ENCODE results near the gene TMEM178A.

The TMEM178A gene

GRCh38 chr2:39682066-39682692 lies 16.5 kb downstream of the TMEM178A start:
- DNase-seq: no peak

- DNase-seq: no peak
Measured at GRCh38 chr2:39683022-39683699, 17.4 kb downstream of the TMEM178A start.

- DNase-seq: no peak
Measured at GRCh38 chr2:39684464-39684863, 18.7 kb downstream of the TMEM178A start.

GRCh38 chr2:39685126-39685525 lies 19.4 kb downstream of the TMEM178A start:
- no peak for DNase-seq

GRCh38 chr2:39686456-39686855 lies 20.7 kb downstream of the TMEM178A start:
- no peak for DNase-seq

GRCh38 chr2:39688181-39688580 lies 22.5 kb downstream of the TMEM178A start:
- DNase-seq: no peak

- no peak for DNase-seq
Measured at GRCh38 chr2:39689272-39689841, 23.6 kb downstream of the TMEM178A start.

- no peak for DNase-seq
Measured at GRCh38 chr2:39689876-39690275, 24.2 kb downstream of the TMEM178A start.

GRCh38 chr2:39693245-39693644 lies 27.5 kb downstream of the TMEM178A start:
- DNase-seq: no peak

- no peak for DNase-seq
Measured at GRCh38 chr2:39696101-39696553, 30.4 kb downstream of the TMEM178A start.

GRCh38 chr2:39696838-39697237 lies 31.1 kb downstream of the TMEM178A start:
- no peak for DNase-seq

- no peak for DNase-seq
Measured at GRCh38 chr2:39697454-39697853, 31.7 kb downstream of the TMEM178A start.

- DNase-seq: no peak
Measured at GRCh38 chr2:39701137-39701536, 35.4 kb downstream of the TMEM178A start.

- no peak for DNase-seq
Measured at GRCh38 chr2:39703181-39703872, 37.6 kb downstream of the TMEM178A start.

GRCh38 chr2:39704540-39704939 lies 38.8 kb downstream of the TMEM178A start:
- no peak for DNase-seq

GRCh38 chr2:39705638-39706037 lies 39.9 kb downstream of the TMEM178A start:
- no peak for DNase-seq

- DNase-seq: no peak
Measured at GRCh38 chr2:39706312-39706711, 40.6 kb downstream of the TMEM178A start.

- no peak for DNase-seq
Measured at GRCh38 chr2:39706945-39707344, 41.2 kb downstream of the TMEM178A start.

GRCh38 chr2:39708003-39708402 lies 42.3 kb downstream of the TMEM178A start:
- DNase-seq: no peak

GRCh38 chr2:39710807-39711206 lies 45.1 kb downstream of the TMEM178A start:
- no peak for DNase-seq

- DNase-seq: no peak
Measured at GRCh38 chr2:39712953-39713352, 47.2 kb downstream of the TMEM178A start.

GRCh38 chr2:39715095-39715494 lies 49.4 kb downstream of the TMEM178A start:
- no peak for DNase-seq

- no peak for DNase-seq
Measured at GRCh38 chr2:39715822-39716221, 50.1 kb downstream of the TMEM178A start.

- no peak for DNase-seq
Measured at GRCh38 chr2:39717067-39717466, 51.4 kb downstream of the TMEM178A start.
